GM21367 (cell line): ENCODE data around the gene HSP90AA1.

ENCODE experiments used
- ATAC-seq: cut with Tn5 transposase; IDR thresholded peaks from one replicate; pipeline ENCODE4 v1.9.1; 2021; ENCODE audit not compliant: unreplicated experiment

Gene HSP90AA1

GRCh38 chr14:102043251-102044025 lies 43.4 kb downstream of the HSP90AA1 start:
- ATAC-seq, result no peak

- no peak for ATAC-seq
These were observed 44.1 kb downstream of the HSP90AA1 start for GRCh38 chr14:102042699-102043098.

- no peak for ATAC-seq
These were observed 46.7 kb downstream of the HSP90AA1 start for GRCh38 chr14:102040153-102040552.

- no peak for ATAC-seq
These were observed 47.7 kb downstream of the HSP90AA1 start for GRCh38 chr14:102039157-102039556.

GRCh38 chr14:102037686-102038085 lies 49.2 kb downstream of the HSP90AA1 start:
- no peak for ATAC-seq

- ATAC-seq, result no peak
These were observed 50.9 kb downstream of the HSP90AA1 start for GRCh38 chr14:102035914-102036313.

- ATAC-seq, result no peak
These were observed 52.5 kb downstream of the HSP90AA1 start for GRCh38 chr14:102034301-102034700.

- no peak for ATAC-seq
These were observed 53.6 kb downstream of the HSP90AA1 start for GRCh38 chr14:102033241-102033640.
